Kidney (tissue), 14 donors: Measurements from ENCODE around the gene FAM53B. TPM values are rescaled to one million over a fixed set of nuclear protein-coding genes. Genes with fewer than 3 reads are reported as not detected.

Experiments used
- DNase-seq, 5 donors: peaks; one replicate each; pipeline ENCODE4 v3.0.0-alpha.2; 2013 to 2020
- FAIRE-seq: peaks from 2 replicates; lab custom pipeline; 2012; peaks lifted over from hg19 to GRCh38; lab: Jason Lieb, UNC
- H3K27ac ChIP-seq, 2 donors: one replicate each; pipeline ENCODE4 v1.7.0; 2013; ENCODE audit warnings: low read depth in 2 of 2, low read length in 2 of 2, inconsistent platforms in 1 of 2
- H3K27me3 ChIP-seq: one replicate; pipeline ENCODE4 v1.7.1; 2013; ENCODE audit warnings: low read length, inconsistent platforms; ENCODE audit not compliant: control insufficient read depth, insufficient read depth
- H3K36me3 ChIP-seq, 3 donors: one replicate each; pipeline versions ENCODE4 v1.7.0 to v1.7.1; 2013; ENCODE audit warnings: low read length in 3 of 3, control low read depth in 1 of 3, inconsistent platforms in 1 of 3; ENCODE audit not compliant: insufficient read depth in 3 of 3, control insufficient read depth in 2 of 3
- H3K4me1 ChIP-seq, 3 donors: one replicate each; pipeline versions ENCODE4 v1.7.0 to v1.7.1; 2013; ENCODE audit warnings: low read length in 3 of 3, inconsistent platforms in 1 of 3, low read depth in 1 of 3; ENCODE audit not compliant: control insufficient read depth in 2 of 3, insufficient read depth in 2 of 3
- H3K4me3 ChIP-seq, 3 donors: one replicate each; pipeline versions ENCODE4 v1.7.0 to v1.8.1; 2013; ENCODE audit warnings: low read length in 3 of 3, control low read depth in 1 of 3, inconsistent platforms in 1 of 3
- H3K9ac ChIP-seq, 3 donors: one replicate each; pipeline versions ENCODE4 v1.7.0 to v1.7.1; 2013; ENCODE audit warnings: low read length in 3 of 3, control low read depth in 1 of 3, inconsistent platforms in 1 of 3
- H3K9me3 ChIP-seq, 3 donors: one replicate each; pipeline versions ENCODE4 v1.7.0 to v1.7.1; 2013; ENCODE audit warnings: low read length in 3 of 3, control low read depth in 1 of 3, inconsistent platforms in 1 of 3; ENCODE audit not compliant: control insufficient read depth in 2 of 3, insufficient read depth in 1 of 3
- CTCF ChIP-seq: IDR thresholded peaks from 3 replicates; pipeline ENCODE4 v1.5.1; 2012; ENCODE audit warnings: mild to moderate bottlenecking, moderate library complexity, borderline replicate concordance; ENCODE audit not compliant: insufficient read depth; ENCODE audit errors: extremely low read depth
- intact Hi-C: fragments of 100-400 bp; cut with DNase I; formaldehyde crosslinking; loops from one replicate; pipeline ENCODE4 v1.11.1; 2022
- polyA plus RNA-seq: library from polyadenylated mRNA; stranded (reverse); fragments of 350-450 nt; fragmentation: Illumina TruSeq; extraction: RNeasy Lipid Tissue Mini Kit (QIAGEN cat#74804); gene quantifications from one replicate; pipeline ENCODE4 v1.2.3, GENCODE V29; 2014; ENCODE audit warnings: low read depth, low replicate concordance; ENCODE audit not compliant: insufficient read depth
- total RNA-seq: library from RNA; stranded (reverse); fragmentation: NEBNext Ultra II Directional; extraction: Animal tissue kit (Norgen Biotek cat#: 25700); gene quantifications from one replicate; pipeline ENCODE4 v1.2.1, GENCODE V29; 2021
- donor health status: control.
- donor health status: control.
- donor health status: control.
- donor health status: control.
- donor health status: control.
- donor health status: DM: yes; HTN: yes; CAD: no.
- donor health status: Normal renal cell carcinoma (clear cell type).

Gene FAM53B
- total and polyA plus RNA-seq, 2 donors from 2014 or later, result 11.8 to 30.0 TPM

GRCh38 chr10:124636271-124636995 lies 107.7 kb downstream of the FAM53B start:
- peaks cover 0 to 25% (median 7%) of the 10 kb centered on the region in 3 donors for H3K4me1 ChIP-seq
- H3K9ac ChIP-seq, result no peak overlapping the region
- intact Hi-C loops, result no loop called here
- DNase-seq, result peak in 1 of 5 donors; percentile 71
- no peak for FAIRE-seq
- no peak overlapping the region for H3K27ac ChIP-seq
- no peaks in the 10 kb centered on the region for H3K27me3 ChIP-seq
- no peaks in the 10 kb centered on the region for H3K9me3 ChIP-seq
- H3K36me3 ChIP-seq, result peaks cover 0 to 2% (median 0%) of the 10 kb centered on the region in 3 donors
- H3K4me3 ChIP-seq, result no peak overlapping the region
- no peak for TF ChIP-seq CTCF

- Histone ChIP-seq H3K4me3 (no peak overlapping the region), H3K9ac (no peak overlapping the region), H3K9me3 (no peaks in the 10 kb centered on the region), H3K27me3 (no peaks in the 10 kb centered on the region), H3K36me3 (peaks cover 0 to 2% (median 0%) of the 10 kb centered on the region in 3 donors), H3K27ac (no peak overlapping the region), H3K4me1 (peaks cover 0 to 23% (median 10%) of the 10 kb centered on the region in 3 donors)
- intact Hi-C loops, result no loop called here
- no peak for TF ChIP-seq CTCF
- DNase-seq (peak in 1 of 5 donors; percentile 47), FAIRE-seq (no peak)
These were observed 111.6 kb downstream of the FAM53B start for GRCh38 chr10:124632566-124632965.

GRCh38 chr10:124632064-124632531 lies 112.1 kb downstream of the FAM53B start:
- peak; percentile 29 for TF ChIP-seq CTCF
- Histone ChIP-seq H3K27me3 (no peaks in the 10 kb centered on the region), H3K9ac (no peak overlapping the region), H3K9me3 (no peaks in the 10 kb centered on the region), H3K4me1 (peaks cover 0 to 27% (median 12%) of the 10 kb centered on the region in 3 donors), H3K36me3 (peaks cover 0 to 2% (median 0%) of the 10 kb centered on the region in 3 donors), H3K27ac (no peak overlapping the region), H3K4me3 (no peak overlapping the region)
- intact Hi-C loops, result no loop called here
- peak in 2 of 5 donors; percentile 48 to 49 for DNase-seq
- no peak for FAIRE-seq
